Mesothelial cell of epicardium (in vitro differentiated cells): ENCODE measurements around the gene ELAPOR1. TPM values are rescaled to one million over a fixed set of nuclear protein-coding genes. Genes with fewer than 3 reads are reported as not detected.
A peak's percentile ranks its signal among the peaks of the same experiment; 100 is the strongest.

Source experiments
- DNase-seq, 2 experiments: peaks; one replicate each; pipeline ENCODE4 v3.0.0; 2021; ENCODE audit warnings: low spot score in 2 of 2; ENCODE audit not compliant: unreplicated experiment in 2 of 2
- H3K27ac Mint-ChIP-seq: 2 replicates; pipeline ENCODE4 v1.8.0; 2021; ENCODE audit warnings: mixed read lengths
- H3K27me3 Mint-ChIP-seq: 2 replicates; pipeline ENCODE4 v1.8.0; 2021; ENCODE audit warnings: low read depth, mixed read lengths
- H3K36me3 Mint-ChIP-seq: 2 replicates; pipeline ENCODE4 v1.8.0; 2021; ENCODE audit warnings: mixed read lengths
- H3K4me1 Mint-ChIP-seq: 2 replicates; pipeline ENCODE4 v1.8.0; 2021; ENCODE audit warnings: mixed read lengths
- H3K4me3 Mint-ChIP-seq: 2 replicates; pipeline ENCODE4 v1.8.0; 2021; ENCODE audit warnings: mild to moderate bottlenecking, moderate library complexity, mixed read lengths
- H3K9me3 Mint-ChIP-seq: 2 replicates; pipeline ENCODE4 v1.8.0; 2021; ENCODE audit warnings: mixed read lengths
- total RNA-seq: library from RNA; stranded (reverse); gene quantifications from 3 replicates; pipeline ENCODE4 v1.2.1, GENCODE V29; 2021
- TF ChIP-seq, protein P1 (sequence below): fragments of 200-600 bp; sonication (generic); IDR thresholded peaks from one replicate; pipeline ENCODE4 v1.5.0; 2021; ENCODE audit warnings: antibody characterized with exemption; ENCODE audit not compliant: unreplicated experiment

ELAPOR1 gene
- total RNA-seq, 1 donor from 2014 or later = 0.80 TPM

DNA sequence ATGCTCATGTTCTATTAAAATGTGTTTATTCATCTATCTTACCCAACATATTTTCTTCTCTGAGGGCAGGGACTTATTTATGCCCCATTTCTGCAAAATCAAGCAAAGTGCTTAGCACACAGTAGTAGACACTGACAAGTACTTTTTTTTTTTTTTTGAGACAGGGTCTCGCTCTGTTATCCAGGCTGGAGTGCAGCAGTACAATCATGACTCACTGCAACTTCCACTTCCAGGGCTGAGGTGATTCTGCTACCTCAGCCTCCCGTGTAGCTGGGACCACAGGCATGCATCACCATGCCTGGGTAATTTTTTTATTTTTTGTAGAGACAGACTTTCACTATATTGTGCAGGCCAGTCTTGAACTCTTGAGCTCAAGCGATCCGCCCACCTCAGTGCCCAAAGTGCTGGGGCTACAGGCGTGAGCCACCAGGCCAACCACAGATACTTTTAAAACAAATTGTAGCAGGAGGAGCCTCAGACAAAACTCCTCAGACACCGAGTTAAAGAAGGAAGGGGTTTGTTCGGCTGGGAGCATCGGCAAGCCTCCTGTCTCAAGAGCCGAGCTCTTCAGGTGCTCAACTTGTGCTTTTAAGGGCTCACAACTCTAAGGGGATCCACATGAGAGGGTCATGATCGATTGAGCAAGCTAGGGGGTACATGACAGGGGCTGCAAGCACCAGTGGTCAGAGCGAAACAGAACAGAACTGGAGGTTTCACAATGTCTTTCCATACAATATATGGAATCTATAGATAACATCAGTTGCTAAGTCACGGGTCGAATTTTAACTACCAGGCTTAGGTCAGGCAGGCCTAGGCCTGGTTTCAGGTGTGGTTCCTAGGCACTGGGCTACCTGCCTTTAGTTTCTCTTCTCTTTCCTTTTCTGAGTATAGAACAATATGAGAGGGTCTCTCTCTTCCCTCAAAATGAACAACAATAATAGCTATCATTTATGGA lies 29.1 kb upstream of the ELAPOR1 start:
- no peak overlapping the region for H3K27ac Mint-ChIP-seq

GRCh38 chr1:109089242-109090015 lies 24.5 kb upstream of the ELAPOR1 start:
- Mint-ChIP-seq H3K4me1 (peaks cover 25% of the 10 kb centered on the region), H3K4me3 (peak overlapping the region; percentile 81)
- DNase-seq = no peak

More for the DNA sequence above, 29.1 kb upstream of the ELAPOR1 start:
- peaks cover 1% of the 10 kb centered on the region for H3K36me3 Mint-ChIP-seq
- H3K4me3 Mint-ChIP-seq = no peak overlapping the region
- DNase-seq = no peak
- H3K27me3 Mint-ChIP-seq = no peaks in the 10 kb centered on the region
- H3K4me1 Mint-ChIP-seq = peaks cover 3% of the 10 kb centered on the region
- TF ChIP-seq, protein P1, sequence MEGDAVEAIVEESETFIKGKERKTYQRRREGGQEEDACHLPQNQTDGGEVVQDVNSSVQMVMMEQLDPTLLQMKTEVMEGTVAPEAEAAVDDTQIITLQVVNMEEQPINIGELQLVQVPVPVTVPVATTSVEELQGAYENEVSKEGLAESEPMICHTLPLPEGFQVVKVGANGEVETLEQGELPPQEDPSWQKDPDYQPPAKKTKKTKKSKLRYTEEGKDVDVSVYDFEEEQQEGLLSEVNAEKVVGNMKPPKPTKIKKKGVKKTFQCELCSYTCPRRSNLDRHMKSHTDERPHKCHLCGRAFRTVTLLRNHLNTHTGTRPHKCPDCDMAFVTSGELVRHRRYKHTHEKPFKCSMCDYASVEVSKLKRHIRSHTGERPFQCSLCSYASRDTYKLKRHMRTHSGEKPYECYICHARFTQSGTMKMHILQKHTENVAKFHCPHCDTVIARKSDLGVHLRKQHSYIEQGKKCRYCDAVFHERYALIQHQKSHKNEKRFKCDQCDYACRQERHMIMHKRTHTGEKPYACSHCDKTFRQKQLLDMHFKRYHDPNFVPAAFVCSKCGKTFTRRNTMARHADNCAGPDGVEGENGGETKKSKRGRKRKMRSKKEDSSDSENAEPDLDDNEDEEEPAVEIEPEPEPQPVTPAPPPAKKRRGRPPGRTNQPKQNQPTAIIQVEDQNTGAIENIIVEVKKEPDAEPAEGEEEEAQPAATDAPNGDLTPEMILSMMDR = no peak
- H3K9me3 Mint-ChIP-seq = no peaks in the 10 kb centered on the region

GRCh38 chr1:109090196-109091077 lies 23.5 kb upstream of the ELAPOR1 start, which contains the start of gene TMEM167B:
TMEM167B (plus strand) TSS chr1:109090764; CDS start chr1:109090873, 109 bp downstream.
- Mint-ChIP-seq H3K36me3 (peaks cover 14% of the 10 kb centered on the region), H3K4me1 (peaks cover 25% of the 10 kb centered on the region), H3K9me3 (no peaks in the 10 kb centered on the region), H3K4me3 (peak within 1 kb of the TSS; percentile 81), H3K27ac (peak within 1 kb of the TSS; percentile 93), H3K27me3 (no peaks in the 10 kb centered on the region)
- TF ChIP-seq, protein P1 = no peak
- DNase-seq = peak; percentile 65 to 84

More at GRCh38 chr1:109089242-109090015, 24.5 kb upstream of the ELAPOR1 start:
- no peak overlapping the region for H3K27ac Mint-ChIP-seq
- H3K36me3 Mint-ChIP-seq = peaks cover 8% of the 10 kb centered on the region
- H3K27me3 Mint-ChIP-seq = no peaks in the 10 kb centered on the region
- H3K9me3 Mint-ChIP-seq = no peaks in the 10 kb centered on the region
- TF ChIP-seq, protein P1 = no peak

GRCh38 chr1:109091078-109091838 lies 22.7 kb upstream of the ELAPOR1 start:
- H3K4me1 Mint-ChIP-seq = peaks cover 25% of the 10 kb centered on the region
- H3K9me3 Mint-ChIP-seq = no peaks in the 10 kb centered on the region
- H3K36me3 Mint-ChIP-seq = peaks cover 14% of the 10 kb centered on the region
- TF ChIP-seq, protein P1 = no peak
- no peak for DNase-seq
- H3K27ac Mint-ChIP-seq = peak overlapping the region; percentile 93
- H3K4me3 Mint-ChIP-seq = peak overlapping the region; percentile 81
- H3K27me3 Mint-ChIP-seq = no peaks in the 10 kb centered on the region
